H1 (cell line): Measurements from ENCODE around the gene PSME3. TPM values are rescaled to one million over a fixed set of nuclear protein-coding genes. Genes with fewer than 3 reads are reported as not detected.

ENCODE experiments used
- CTCF ChIA-PET: fragments of 300-600 bp; sonication (Branson Sonifier 250); formaldehyde crosslinking; loops from one replicate; lab custom pipeline; 2021; ENCODE audit not compliant: partially characterized antibody; lab: Charles Lee
- POLR2A ChIA-PET: fragments of 300-600 bp; sonication (Branson Sonifier 250); formaldehyde crosslinking; loops from one replicate; lab custom pipeline; 2021; ENCODE audit warnings: inconsistent platforms; ENCODE audit not compliant: partially characterized antibody; lab: Charles Lee
- DNase-seq, 2 experiments: peaks; one replicate each; pipeline versions ENCODE4 v3.0.0 to v3.0.0-alpha.2; 2010 to 2022; ENCODE audit warnings: low spot score in 2 of 2, low read depth in 1 of 2, mixed read lengths in 1 of 2
- FAIRE-seq: peaks from 2 replicates; lab custom pipeline; 2011; peaks lifted over from hg19 to GRCh38; lab: Jason Lieb, UNC
- H2AFZ ChIP-seq: 2 replicates; pipeline ENCODE4 v1.8.1; 2012; ENCODE audit warnings: low read length, inconsistent platforms
- H2AK5ac ChIP-seq: 2 replicates; pipeline ENCODE4 v1.6.1; 2013; ENCODE audit warnings: low read depth, low read length
- H2BK120ac ChIP-seq: replicated peaks from 2 replicates; pipeline ENCODE3; 2013; ENCODE audit warnings: low read depth, low read length, inconsistent platforms
- H2BK12ac ChIP-seq: 2 replicates; pipeline ENCODE4 v1.6.1; 2013; ENCODE audit warnings: low read depth, low read length
- H2BK15ac ChIP-seq: 2 replicates; pipeline ENCODE4 v1.6.1; 2013; ENCODE audit warnings: low read length
- H2BK20ac ChIP-seq: 2 replicates; pipeline ENCODE4 v1.6.1; 2013; ENCODE audit warnings: low read length
- H2BK5ac ChIP-seq: 2 replicates; pipeline ENCODE4 v1.6.1; 2013; ENCODE audit warnings: low read depth, low read length
- H3K14ac ChIP-seq: 2 replicates; pipeline ENCODE4 v1.6.1; 2013; ENCODE audit warnings: inconsistent platforms; ENCODE audit not compliant: insufficient read length
- H3K18ac ChIP-seq: 2 replicates; pipeline ENCODE4 v1.6.1; 2013; ENCODE audit warnings: low read length; ENCODE audit errors: extremely low read depth
- H3K23ac ChIP-seq: 2 replicates; pipeline ENCODE4 v1.6.1; 2013; ENCODE audit warnings: inconsistent platforms; ENCODE audit not compliant: insufficient read length
- H3K23me2 ChIP-seq: 2 replicates; pipeline ENCODE4 v1.6.1; 2013; ENCODE audit warnings: low read depth, low read length
- H3K27ac ChIP-seq: 2 replicates; pipeline ENCODE4 v1.6.1; 2011; ENCODE audit warnings: low read depth, low read length, inconsistent platforms
- H3K27me3 ChIP-seq, 4 experiments: replicated peaks in 1 of 4; 1 replicate in 1 of 4; 2 replicates in 3 of 4; pipeline versions ENCODE4 v1.6.1 to v1.8.1; 2011 to 2013; ENCODE audit warnings: low read length in 3 of 4, mild to moderate bottlenecking in 3 of 4, inconsistent platforms in 2 of 4, mixed read lengths in 2 of 4, moderate library complexity in 1 of 4; ENCODE audit not compliant: control insufficient read depth in 3 of 4, insufficient read depth in 3 of 4; ENCODE audit errors: extremely low read depth in 1 of 4
- H3K36me3 ChIP-seq, 4 experiments: 2 replicates each; pipeline versions ENCODE4 v1.6.1 to v1.8.1; 2011 to 2013; ENCODE audit warnings: mild to moderate bottlenecking in 4 of 4, low read length in 3 of 4, moderate library complexity in 2 of 4, control low read depth in 1 of 4, inconsistent platforms in 1 of 4; ENCODE audit not compliant: insufficient read depth in 4 of 4, control insufficient read depth in 2 of 4
- H3K4ac ChIP-seq: replicated peaks from 2 replicates; pipeline ENCODE3; 2013; ENCODE audit warnings: low read length, low read depth, mixed read lengths, inconsistent platforms; ENCODE audit not compliant: insufficient read length
- H3K4me1 ChIP-seq, 4 experiments: replicated peaks in 1 of 4; 1 replicate in 1 of 4; 2 replicates in 3 of 4; pipeline versions ENCODE4 v1.6.1 to v1.8.1; 2011 to 2013; ENCODE audit warnings: low read length in 3 of 4, inconsistent platforms in 2 of 4, mixed read lengths in 1 of 4; ENCODE audit not compliant: insufficient read depth in 4 of 4, control insufficient read depth in 3 of 4
- H3K4me2 ChIP-seq, 2 experiments: 2 replicates each; pipeline versions ENCODE4 v1.6.1 to v1.8.1; 2011 to 2013; ENCODE audit warnings: low read depth in 2 of 2, low read length in 2 of 2, control low read depth in 1 of 2, inconsistent platforms in 1 of 2, mild to moderate bottlenecking in 1 of 2; ENCODE audit not compliant: insufficient read depth in 1 of 2
- H3K4me3 ChIP-seq, 4 experiments: fragments of 200-600, 300-600 bp in 1 of 4; sonication (generic), shearing (Covaris generic), sonication (Bioruptor Twin) in 1 of 4; 2 replicates each; pipeline versions ENCODE4 v1.5.1 to v1.8.1; 2011 to 2016; ENCODE audit warnings: low read length in 4 of 4, low read depth in 3 of 4, control low read depth in 2 of 4, inconsistent platforms in 2 of 4, mild to moderate bottlenecking in 2 of 4, mixed read lengths in 1 of 4, moderate library complexity in 1 of 4; ENCODE audit not compliant: insufficient read depth in 2 of 4; ENCODE audit errors: extremely low read depth in 1 of 4
- H3K56ac ChIP-seq: replicated peaks from 2 replicates; pipeline ENCODE3; 2013; ENCODE audit warnings: low read depth, mild to moderate bottlenecking, mixed read lengths, low read length, inconsistent platforms; ENCODE audit not compliant: insufficient read length
- H3K79me1 ChIP-seq: 2 replicates; pipeline ENCODE4 v1.6.1; 2013; ENCODE audit warnings: low read depth, low read length, control low read depth
- H3K79me2 ChIP-seq, 2 experiments: 2 replicates each; pipeline versions ENCODE4 v1.6.1 to v1.8.1; 2012 to 2013; ENCODE audit warnings: low read length in 2 of 2, mild to moderate bottlenecking in 2 of 2, inconsistent platforms in 1 of 2; ENCODE audit not compliant: insufficient read depth in 2 of 2, control insufficient read depth in 1 of 2
- H3K9ac ChIP-seq, 4 experiments: replicated peaks in 1 of 4; 1 replicate in 1 of 4; 2 replicates in 3 of 4; pipeline versions ENCODE4 v1.6.1 to v1.8.1; 2011 to 2013; ENCODE audit warnings: low read depth in 3 of 4, low read length in 3 of 4, control low read depth in 2 of 4, mild to moderate bottlenecking in 2 of 4, moderate library complexity in 2 of 4, inconsistent platforms in 1 of 4; ENCODE audit errors: extremely low read depth in 1 of 4
- H3K9me3 ChIP-seq, 2 experiments: 2 replicates each; pipeline versions ENCODE4 v1.6.1 to v1.8.1; 2012 to 2013; ENCODE audit warnings: mild to moderate bottlenecking in 2 of 2, moderate library complexity in 2 of 2, control low read depth in 1 of 2, inconsistent platforms in 1 of 2, low read depth in 1 of 2, low read length in 1 of 2, mixed read lengths in 1 of 2; ENCODE audit not compliant: insufficient read depth in 2 of 2
- H4K20me1 ChIP-seq, 2 experiments: replicated peaks in 1 of 2; 2 replicates each; pipeline versions ENCODE3 to v1.8.1; 2011 to 2013; ENCODE audit warnings: inconsistent platforms in 2 of 2, low read length in 2 of 2, mild to moderate bottlenecking in 1 of 2; ENCODE audit not compliant: insufficient read depth in 2 of 2, control insufficient read depth in 1 of 2
- H4K5ac ChIP-seq: 2 replicates; pipeline ENCODE4 v1.6.1; 2013; ENCODE audit warnings: low read length, low read depth, mixed read lengths, inconsistent platforms; ENCODE audit not compliant: insufficient read length
- H4K8ac ChIP-seq: 2 replicates; pipeline ENCODE4 v1.8.0; 2013; ENCODE audit warnings: mild to moderate bottlenecking, moderate library complexity, low read length, inconsistent platforms; ENCODE audit not compliant: insufficient read depth; ENCODE audit errors: extremely low read depth
- H4K91ac ChIP-seq: replicated peaks from 2 replicates; pipeline ENCODE3; 2013; ENCODE audit warnings: low read length, mixed read lengths, inconsistent platforms; ENCODE audit not compliant: insufficient read length
- ASH2L ChIP-seq: fragments of 200-600, 300-600 bp; sonication (generic); IDR thresholded peaks from one replicate; pipeline ENCODE4 v1.7.1; 2017; ENCODE audit warnings: low read length
- CHD1 ChIP-seq: IDR thresholded peaks from 2 replicates; pipeline ENCODE4 v1.6.1; 2012; ENCODE audit warnings: low read depth, low read length, improper control_type of control experiment
- FOSL1 ChIP-seq: IDR thresholded peaks from 2 replicates; pipeline ENCODE4 v1.6.1; 2011; ENCODE audit warnings: mild to moderate bottlenecking, low read depth, low read length, moderate library complexity; ENCODE audit not compliant: insufficient read depth
- HDAC6 ChIP-seq: IDR thresholded peaks from one replicate; pipeline ENCODE4 v1.7.1; 2012; ENCODE audit warnings: low read depth, mild to moderate bottlenecking, inconsistent platforms, low read length, moderate library complexity
- JUN ChIP-seq: IDR thresholded peaks from 2 replicates; pipeline ENCODE4 v1.6.1; 2011; ENCODE audit warnings: low read depth, mild to moderate bottlenecking, improper control_type of control experiment, low read length
- NRF1 ChIP-seq: IDR thresholded peaks from 2 replicates; pipeline ENCODE4 v1.6.1; 2011; ENCODE audit warnings: mild to moderate bottlenecking, low read depth, low read length, improper control_type of control experiment
- PHF8 ChIP-seq: fragments of 200-600 bp; sonication (generic); conservative IDR thresholded peaks from 2 replicates; pipeline ENCODE4 v1.7.1; 2012; ENCODE audit warnings: low read depth, mild to moderate bottlenecking, inconsistent platforms, low read length, moderate library complexity
- SAP30 ChIP-seq: fragments of 300-600 bp; sonication (generic); IDR thresholded peaks from 2 replicates; pipeline ENCODE4 v1.7.1; 2012; ENCODE audit warnings: low read length, moderate library complexity, mild to moderate bottlenecking, inconsistent platforms; ENCODE audit not compliant: insufficient read depth, insufficient replicate concordance
- SIN3A ChIP-seq, 2 experiments: IDR thresholded peaks in 1 of 2; conservative IDR thresholded peaks in 1 of 2; 2 replicates each; pipeline ENCODE4 v1.6.1; 2011 to 2012; ENCODE audit warnings: low read length in 2 of 2, improper control_type of control experiment in 1 of 2, low read depth in 1 of 2, mild to moderate bottlenecking in 1 of 2
- SIRT6 ChIP-seq: IDR thresholded peaks from one replicate; pipeline ENCODE4 v1.7.1; 2012; ENCODE audit warnings: low read length, inconsistent platforms
- TAF7 ChIP-seq: optimal IDR thresholded peaks from 2 replicates; pipeline ENCODE3; 2011; ENCODE audit warnings: low read depth, mild to moderate bottlenecking, inconsistent platforms, low read length, moderate library complexity, borderline replicate concordance
- TCF12 ChIP-seq: IDR thresholded peaks from 2 replicates; pipeline ENCODE4 v1.6.1; 2011; ENCODE audit warnings: low read depth, mild to moderate bottlenecking, low read length
- USF2 ChIP-seq: IDR thresholded peaks from 2 replicates; pipeline ENCODE4 v1.6.1; 2011; ENCODE audit warnings: low read length, improper control_type of control experiment
- WGBS, 2 experiments: shearing (Covaris generic) in 1 of 2; methylation state at CpG; one replicate each; pipeline versions ENCODE4 v1.1.6 to v1.1.7; 2013 to 2015; ENCODE audit warnings: low lambda C conversion rate in 2 of 2, mixed read lengths in 2 of 2, inconsistent platforms in 1 of 2, low coverage in 1 of 2, missing lambda C conversion rate in 1 of 2; ENCODE audit not compliant: insufficient replicate concordance in 2 of 2, insufficient coverage in 1 of 2, insufficient read length in 1 of 2; ENCODE audit errors: extremely low coverage in 1 of 2, missing lambda C conversion rate in 1 of 2; 5-methylcytosine and 5-hydroxymethylcytosine counted together
- polyA plus RNA-seq, 7 experiments: library from polyadenylated mRNA; depleted of rRNA in 3 of 7; stranded (reverse) in 5 of 7; unstranded in 2 of 7; fragments of >200 nt in 5 of 7; fragments of 200-250 nt in 2 of 7; gene quantifications; 1 replicate in 5 of 7; 2 replicates in 1 of 7; 4 replicates in 1 of 7; pipeline versions ENCODE4 v1.2.1 to v1.2.3, GENCODE V29; 2011 to 2013; ENCODE audit warnings: missing spikeins in 2 of 7, mixed read lengths in 2 of 7
- total RNA-seq: library from RNA; stranded (reverse); fragmentation: NEBNext Ultra II Directional; extraction: Animal tissue kit (Norgen Biotek cat#: 25700); gene quantifications from 2 replicates; pipeline ENCODE4 v1.2.1, GENCODE V29; 2021

PSME3 gene
- total and polyA plus RNA-seq, 2 of the 8 experiments (the other 6 are each of a cell fraction or from before 2014, with no cell fraction given): 149 to 224 TPM

- no peak overlapping the region for H3K4me3 ChIP-seq
- no peak for DNase-seq
- H4K5ac ChIP-seq: no peak overlapping the region
- no peak overlapping the region for H2AK5ac ChIP-seq
- H2BK5ac ChIP-seq: no peak overlapping the region
- H3K9ac ChIP-seq: no peak overlapping the region
- H3K36me3 ChIP-seq: peaks cover 17 to 25% (median 21%) of the 10 kb centered on the region in 4 experiments
- WGBS, 2 experiments: 95% methylated on average over 3 of the region's 3 CpGs; no CpG with 5 or more reads in 1 of the 2 experiments
- ChIA-PET POLR2A (interaction anchor here (0.5 to 10.4 kb wide), 12 partner anchors 9 to 172 kb away, joined by 3 to 111 read pairs (median 4); partner anchors contain the start of genes PSME3 and RPL27), CTCF (interaction anchor here (0.8 to 8.9 kb wide), 9 partner anchors 7 to 94 kb away, joined by 3 to 141 read pairs (median 4); no protein-coding TSS in a partner anchor)
- no peak overlapping the region for H3K56ac ChIP-seq
- no peak overlapping the region for H3K23ac ChIP-seq
- H3K79me2 ChIP-seq: no peaks in the 10 kb centered on the region
- no peaks in the 10 kb centered on the region; a peak in 1 of 7 replicates for H3K4me1 ChIP-seq
- H3K4ac ChIP-seq: no peak overlapping the region
- no peaks in the 10 kb centered on the region for H3K79me1 ChIP-seq
- H2BK120ac ChIP-seq: no peak overlapping the region
- H4K20me1 ChIP-seq: peaks cover 13 to 18% of the 10 kb centered on the region in 2 experiments
- no peak overlapping the region for H2BK15ac ChIP-seq
- H2BK20ac ChIP-seq: no peak overlapping the region
- no peak overlapping the region for H2BK12ac ChIP-seq
- H3K18ac ChIP-seq: no peak overlapping the region
- H4K8ac ChIP-seq: no peak overlapping the region
- no peak overlapping the region for H2AFZ ChIP-seq
- H3K14ac ChIP-seq: no peak overlapping the region
- FAIRE-seq: no peak
- no peaks in the 10 kb centered on the region; a peak in 1 of 7 replicates for H3K27me3 ChIP-seq
- H3K9me3 ChIP-seq: no peaks in the 10 kb centered on the region
- no peak overlapping the region for H4K91ac ChIP-seq
- no peak overlapping the region for H3K4me2 ChIP-seq
- H3K23me2 ChIP-seq: no peaks in the 10 kb centered on the region
- no peak overlapping the region for H3K27ac ChIP-seq
- no peak for TF ChIP-seq ASH2L
- no peak for TF ChIP-seq FOSL1
- no peak for TF ChIP-seq JUN
- no peak for TF ChIP-seq USF2
- TF ChIP-seq NRF1: no peak
- TF ChIP-seq TAF7: no peak
- no peak for TF ChIP-seq SIRT6
- TF ChIP-seq TCF12: no peak
- TF ChIP-seq SIN3A (conservative IDR thresholded peaks at IDR 0.05 in 1 of 2, IDR thresholded peaks at IDR 0.05 in 1 of 2; ENCODE audit: low read depth in 1 of 2, low read length in 2 of 2): no peak
- TF ChIP-seq CHD1: no peak
- no peak for TF ChIP-seq SAP30
- no peak for TF ChIP-seq HDAC6
- no peak for TF ChIP-seq PHF8
Measured at GRCh38 chr17:42848093-42848492, 14.9 kb downstream of the PSME3 start.
